Smooth muscle cell (in vitro differentiated cells): ENCODE data around the gene CKAP5. TPM values are rescaled to one million over a fixed set of nuclear protein-coding genes. Genes with fewer than 3 reads are reported as not detected.

Experiments used
- DNase-seq: peaks from one replicate; lab custom pipeline; 2025; ENCODE audit not compliant: unreplicated experiment; lab: John Stamatoyannopoulos, UW
- H2AFZ ChIP-seq: fragments of 200-600 bp; sonication (generic); 2 replicates; pipeline ENCODE4 v1.6.0; 2016; ENCODE audit warnings: antibody characterized with exemption, low read depth, mild to moderate bottlenecking
- H3F3A ChIP-seq: fragments of 200-600 bp; sonication (generic); 2 replicates; pipeline ENCODE4 v1.6.0; 2017; ENCODE audit warnings: antibody characterized with exemption, low read depth
- H3K27ac ChIP-seq: fragments of 200-600 bp; sonication (generic); 2 replicates; pipeline ENCODE4 v1.5.1; 2016; ENCODE audit warnings: low read depth, mild to moderate bottlenecking
- H3K27me3 ChIP-seq: fragments of 200-600 bp; sonication (generic); 2 replicates; pipeline ENCODE4 v1.6.1; 2016; ENCODE audit warnings: low read depth, mild to moderate bottlenecking
- H3K36me3 ChIP-seq: fragments of 200-600 bp; sonication (generic); 2 replicates; pipeline ENCODE4 v1.5.1; 2016; ENCODE audit warnings: low read depth
- H3K4me1 ChIP-seq: fragments of 200-600 bp; sonication (generic); 2 replicates; pipeline ENCODE4 v1.5.1; 2016; ENCODE audit warnings: low read depth
- H3K4me2 ChIP-seq: fragments of 200-600 bp; sonication (generic); 2 replicates; pipeline ENCODE4 v1.6.0; 2016; ENCODE audit warnings: mild to moderate bottlenecking
- H3K4me3 ChIP-seq: fragments of 200-600 bp; sonication (generic); 2 replicates; pipeline ENCODE4 v1.5.1; 2016; ENCODE audit warnings: mild to moderate bottlenecking
- H3K79me2 ChIP-seq: fragments of 200-600 bp; sonication (generic); 2 replicates; pipeline ENCODE4 v1.6.0; 2016; ENCODE audit warnings: low read depth, mild to moderate bottlenecking
- H3K9ac ChIP-seq: fragments of 200-600 bp; sonication (generic); 2 replicates; pipeline ENCODE4 v1.6.0; 2016; ENCODE audit warnings: low read depth
- H3K9me3 ChIP-seq: fragments of 200-600 bp; sonication (generic); replicated peaks from 2 replicates; pipeline ENCODE4 v1.5.1; 2016; ENCODE audit warnings: low read depth
- H4K20me1 ChIP-seq: fragments of 200-600 bp; sonication (generic); 2 replicates; pipeline ENCODE4 v1.6.0; 2016; ENCODE audit warnings: low read depth
- WGBS: methylation state at CpG from one replicate; pipeline ENCODE4 v1.1.7; 2016; ENCODE audit warnings: low lambda C conversion rate; 5-methylcytosine and 5-hydroxymethylcytosine counted together
- polyA plus RNA-seq: library from polyadenylated mRNA; unstranded; fragments of >200 nt; fragmentation: Nextera tagmentation; extraction: Ambion mirVana; gene quantifications from 2 replicates; pipeline ENCODE4 v1.2.1, GENCODE V29; 2016
- total RNA-seq: library from RNA; depleted of rRNA; stranded (reverse); fragments of >200 nt; gene quantifications from 2 replicates; pipeline ENCODE4 v1.2.3, GENCODE V29; 2014
- TF ChIP-seq, protein P1 (sequence below): fragments of 200-600 bp; sonication (generic); IDR thresholded peaks from 2 replicates; pipeline ENCODE4 v1.5.1; 2017; ENCODE audit warnings: borderline replicate concordance, mild to moderate bottlenecking, antibody characterized with exemption; ENCODE audit not compliant: insufficient read depth, poor library complexity, severe bottlenecking

Gene CKAP5
- total and polyA plus RNA-seq, 2 experiments from 2014 or later = 24.5 to 57.0 TPM

DNA sequence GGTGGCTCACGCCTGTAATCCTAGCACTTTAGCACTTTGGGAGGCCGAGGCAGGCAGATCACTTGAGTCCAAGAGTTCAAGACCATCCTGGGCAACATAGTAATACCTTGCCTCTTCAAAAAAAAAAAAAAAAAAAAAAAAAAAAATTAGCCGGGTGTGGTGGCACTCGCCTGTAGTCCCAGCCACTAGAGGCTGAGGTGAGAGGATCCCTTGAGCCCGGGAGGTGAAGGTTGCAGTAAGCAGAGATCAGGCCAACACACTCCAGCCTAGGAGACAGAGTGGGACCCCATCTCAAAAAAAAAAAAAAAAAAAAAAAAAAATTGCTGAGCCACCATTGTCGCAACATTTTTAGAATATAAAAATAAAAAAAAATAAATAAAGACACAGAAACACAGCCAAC is 7.6 kb downstream of the CKAP5 start:
- Histone ChIP-seq H3K9ac (no peak overlapping the region), H3K4me1 (no peaks in the 10 kb centered on the region), H3K4me2 (no peak overlapping the region), H3F3A (no peaks in the 10 kb centered on the region), H3K27ac (no peak overlapping the region), H3K4me3 (no peak overlapping the region), H3K36me3 (no peaks in the 10 kb centered on the region), H3K27me3 (no peaks in the 10 kb centered on the region), H3K79me2 (peaks cover 99% of the 10 kb centered on the region), H3K9me3 (no peaks in the 10 kb centered on the region), H2AFZ (no peak overlapping the region), H4K20me1 (peaks cover 97% of the 10 kb centered on the region)
- WGBS = 98% methylated on average over 6 of the region's 6 CpGs
- TF ChIP-seq, protein P1, sequence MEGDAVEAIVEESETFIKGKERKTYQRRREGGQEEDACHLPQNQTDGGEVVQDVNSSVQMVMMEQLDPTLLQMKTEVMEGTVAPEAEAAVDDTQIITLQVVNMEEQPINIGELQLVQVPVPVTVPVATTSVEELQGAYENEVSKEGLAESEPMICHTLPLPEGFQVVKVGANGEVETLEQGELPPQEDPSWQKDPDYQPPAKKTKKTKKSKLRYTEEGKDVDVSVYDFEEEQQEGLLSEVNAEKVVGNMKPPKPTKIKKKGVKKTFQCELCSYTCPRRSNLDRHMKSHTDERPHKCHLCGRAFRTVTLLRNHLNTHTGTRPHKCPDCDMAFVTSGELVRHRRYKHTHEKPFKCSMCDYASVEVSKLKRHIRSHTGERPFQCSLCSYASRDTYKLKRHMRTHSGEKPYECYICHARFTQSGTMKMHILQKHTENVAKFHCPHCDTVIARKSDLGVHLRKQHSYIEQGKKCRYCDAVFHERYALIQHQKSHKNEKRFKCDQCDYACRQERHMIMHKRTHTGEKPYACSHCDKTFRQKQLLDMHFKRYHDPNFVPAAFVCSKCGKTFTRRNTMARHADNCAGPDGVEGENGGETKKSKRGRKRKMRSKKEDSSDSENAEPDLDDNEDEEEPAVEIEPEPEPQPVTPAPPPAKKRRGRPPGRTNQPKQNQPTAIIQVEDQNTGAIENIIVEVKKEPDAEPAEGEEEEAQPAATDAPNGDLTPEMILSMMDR = no peak
- DNase-seq = no peak

DNA sequence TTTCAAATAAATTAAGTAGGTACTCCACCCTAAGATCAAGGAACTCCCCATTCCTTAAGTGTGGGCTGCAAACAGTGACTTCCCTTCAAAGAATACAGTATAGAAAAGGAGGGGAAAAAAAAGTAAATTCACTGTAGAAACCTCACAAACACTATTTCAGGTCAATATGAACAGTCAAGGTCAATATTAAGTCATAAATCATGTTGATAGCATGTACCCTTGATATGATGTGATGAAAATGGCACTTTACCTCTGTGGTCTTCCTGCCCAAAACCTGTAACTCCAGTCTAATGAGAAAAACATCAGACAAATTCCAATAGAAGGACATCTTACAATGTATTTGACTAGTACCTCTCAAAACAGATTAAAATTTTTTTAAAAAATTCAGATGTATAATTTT is 8.2 kb downstream of the CKAP5 start:
- TF ChIP-seq, protein P1 = no peak
- Histone ChIP-seq H3K4me1 (no peaks in the 10 kb centered on the region), H3K27me3 (no peaks in the 10 kb centered on the region), H3K4me3 (no peak overlapping the region), H2AFZ (no peak overlapping the region), H3K9me3 (no peaks in the 10 kb centered on the region), H4K20me1 (peaks cover 96% of the 10 kb centered on the region), H3K9ac (no peak overlapping the region), H3F3A (no peaks in the 10 kb centered on the region), H3K27ac (no peak overlapping the region), H3K4me2 (no peak overlapping the region), H3K79me2 (peaks cover 98% of the 10 kb centered on the region), H3K36me3 (no peaks in the 10 kb centered on the region)
- no peak for DNase-seq

DNA sequence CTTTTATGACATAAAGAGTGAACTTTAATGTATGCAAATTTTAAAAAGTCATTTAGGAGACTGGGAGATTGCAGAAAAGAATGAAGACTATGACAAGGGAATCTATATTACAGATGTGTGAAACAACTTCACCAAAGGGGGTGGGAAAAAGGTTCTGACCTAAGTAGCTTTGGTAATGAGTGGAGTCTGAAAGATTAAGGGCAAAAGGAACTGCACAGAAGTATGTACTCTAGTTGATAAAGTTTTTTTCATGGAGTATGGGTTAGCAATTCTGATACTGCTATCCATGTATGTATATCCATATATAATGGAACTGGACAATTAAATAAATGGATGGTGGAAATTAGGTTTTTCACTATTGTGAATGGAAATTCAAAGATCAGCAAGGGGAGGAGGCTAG is 9.2 kb downstream of the CKAP5 start:
- Histone ChIP-seq H3K27me3 (no peaks in the 10 kb centered on the region), H3K4me2 (no peak overlapping the region), H3K36me3 (no peaks in the 10 kb centered on the region)

DNA sequence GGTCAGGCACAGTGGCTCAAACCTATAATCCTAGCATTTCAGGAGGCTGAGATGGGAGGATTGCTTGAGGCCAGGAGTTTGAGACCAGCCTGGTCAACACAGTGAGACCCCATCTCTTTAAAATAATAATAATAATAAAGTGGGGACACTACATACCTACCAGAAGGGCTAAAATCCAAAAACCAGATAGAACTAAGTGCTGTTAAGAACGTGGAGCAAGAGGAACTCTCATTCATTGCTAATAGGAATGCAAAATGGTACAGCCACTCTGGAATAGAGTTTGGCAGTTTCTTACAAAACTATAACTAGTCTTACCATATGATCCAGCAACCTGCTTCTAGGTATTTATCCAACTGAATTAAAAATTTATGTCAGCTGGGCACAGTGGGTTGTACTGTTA is 9.6 kb downstream of the CKAP5 start:
- Histone ChIP-seq H3K9me3 (no peaks in the 10 kb centered on the region), H4K20me1 (peaks cover 98% of the 10 kb centered on the region), H3K9ac (no peak overlapping the region), H3K36me3 (no peaks in the 10 kb centered on the region), H3K4me2 (no peak overlapping the region), H3K27me3 (no peaks in the 10 kb centered on the region), H3K79me2 (peaks cover 99% of the 10 kb centered on the region), H3K4me1 (no peaks in the 10 kb centered on the region), H3F3A (no peaks in the 10 kb centered on the region), H3K27ac (no peak overlapping the region), H3K4me3 (no peak overlapping the region), H2AFZ (no peak overlapping the region)
- 86% methylated on average over 1 of the region's 1 CpG for WGBS
- no peak for DNase-seq
- TF ChIP-seq, protein P1 = no peak

More for the DNA sequence above, 9.2 kb downstream of the CKAP5 start:
- H3F3A ChIP-seq = no peaks in the 10 kb centered on the region
- H3K9me3 ChIP-seq = no peaks in the 10 kb centered on the region
- no peak for DNase-seq
- peaks cover 99% of the 10 kb centered on the region for H3K79me2 ChIP-seq
- H3K9ac ChIP-seq = no peak overlapping the region
- no peak overlapping the region for H3K27ac ChIP-seq
- H3K4me1 ChIP-seq = no peaks in the 10 kb centered on the region
- TF ChIP-seq, protein P1 = no peak
- H3K4me3 ChIP-seq = no peak overlapping the region
- peaks cover 98% of the 10 kb centered on the region for H4K20me1 ChIP-seq
- no peak overlapping the region for H2AFZ ChIP-seq
